ENCODE results near the gene PLPPR2.

The PLPPR2 gene

DNA sequence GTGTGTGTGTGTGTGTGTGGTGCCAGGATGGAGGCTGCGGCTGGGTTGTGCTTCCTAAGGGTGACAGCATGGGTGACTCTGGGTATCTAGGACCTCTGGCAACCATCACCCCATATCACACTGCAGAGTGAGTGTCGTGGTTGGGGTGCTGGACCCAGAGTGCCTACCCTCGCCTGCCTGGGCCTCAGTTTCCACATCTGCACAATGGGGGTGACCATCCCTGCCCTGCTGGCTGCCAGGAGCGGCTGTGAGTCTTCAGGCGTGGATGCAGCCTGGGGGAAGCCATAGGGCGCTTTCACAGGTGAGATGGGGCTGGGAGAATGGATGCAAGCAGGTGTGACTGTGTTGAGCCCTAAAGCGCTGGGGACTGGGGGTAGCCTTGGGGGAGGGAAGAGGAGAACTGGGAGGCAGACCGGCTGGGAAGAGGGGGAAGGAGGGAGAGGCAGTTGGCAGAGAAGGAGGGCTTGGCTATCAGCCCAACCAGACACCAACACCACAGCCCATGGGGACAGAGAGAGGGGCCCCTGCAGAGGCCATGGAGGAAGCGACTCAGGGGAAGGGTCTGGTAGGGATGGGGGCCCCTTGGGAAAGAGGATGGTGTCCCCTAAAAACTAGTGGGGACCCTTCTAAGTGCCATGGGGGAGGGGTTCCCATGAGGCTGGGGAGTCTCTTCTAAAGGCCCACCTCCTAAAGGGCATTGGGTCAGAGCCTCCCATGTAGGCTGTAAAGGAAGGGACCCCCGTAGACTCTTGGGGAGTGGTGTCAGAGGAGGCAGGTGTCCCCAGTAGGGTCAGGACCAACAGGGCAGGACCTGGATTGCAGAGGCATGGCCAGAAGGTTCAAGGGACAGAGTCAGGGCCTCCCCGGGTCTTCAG is 1.7 kb downstream of the PLPPR2 start:
- TF ChIP-seq, protein P1, sequence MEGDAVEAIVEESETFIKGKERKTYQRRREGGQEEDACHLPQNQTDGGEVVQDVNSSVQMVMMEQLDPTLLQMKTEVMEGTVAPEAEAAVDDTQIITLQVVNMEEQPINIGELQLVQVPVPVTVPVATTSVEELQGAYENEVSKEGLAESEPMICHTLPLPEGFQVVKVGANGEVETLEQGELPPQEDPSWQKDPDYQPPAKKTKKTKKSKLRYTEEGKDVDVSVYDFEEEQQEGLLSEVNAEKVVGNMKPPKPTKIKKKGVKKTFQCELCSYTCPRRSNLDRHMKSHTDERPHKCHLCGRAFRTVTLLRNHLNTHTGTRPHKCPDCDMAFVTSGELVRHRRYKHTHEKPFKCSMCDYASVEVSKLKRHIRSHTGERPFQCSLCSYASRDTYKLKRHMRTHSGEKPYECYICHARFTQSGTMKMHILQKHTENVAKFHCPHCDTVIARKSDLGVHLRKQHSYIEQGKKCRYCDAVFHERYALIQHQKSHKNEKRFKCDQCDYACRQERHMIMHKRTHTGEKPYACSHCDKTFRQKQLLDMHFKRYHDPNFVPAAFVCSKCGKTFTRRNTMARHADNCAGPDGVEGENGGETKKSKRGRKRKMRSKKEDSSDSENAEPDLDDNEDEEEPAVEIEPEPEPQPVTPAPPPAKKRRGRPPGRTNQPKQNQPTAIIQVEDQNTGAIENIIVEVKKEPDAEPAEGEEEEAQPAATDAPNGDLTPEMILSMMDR (IDR thresholded peaks at IDR 0.05; ENCODE audit: extremely low read depth, insufficient read depth, missing control alignments), result no peak
- in situ Hi-C loops (cut with MboI; ENCODE audit: low pct_unique_long_range_greater_than_20kb, low sequenced_read_pairs, unreplicated experiment), result no loop called here
- DNase-seq (ENCODE audit: low spot score), result no peak

DNA sequence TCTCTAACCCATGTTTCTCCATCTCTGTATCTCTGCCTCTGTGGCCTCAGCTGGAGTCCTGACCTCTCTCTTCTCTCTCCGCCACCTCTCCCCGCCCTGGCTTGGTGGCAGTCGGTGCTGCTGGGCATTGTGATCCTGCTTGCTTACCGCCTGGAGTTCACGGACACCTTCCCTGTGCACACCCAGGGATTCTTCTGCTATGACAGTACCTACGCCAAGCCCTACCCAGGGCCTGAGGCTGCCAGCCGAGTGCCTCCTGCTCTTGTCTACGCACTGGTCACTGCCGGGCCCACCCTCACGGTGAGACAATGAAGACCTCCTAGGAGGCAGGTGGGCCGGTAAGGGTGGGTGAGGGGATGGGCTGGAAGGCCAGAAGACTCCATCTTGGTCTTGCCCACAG is 4.2 kb downstream of the PLPPR2 start:
- DNase-seq (ENCODE audit: low spot score), result no peak
- in situ Hi-C loops (cut with MboI; ENCODE audit: low pct_unique_long_range_greater_than_20kb, low sequenced_read_pairs, unreplicated experiment), result no loop called here
- TF ChIP-seq, protein P1 (IDR thresholded peaks at IDR 0.05; ENCODE audit: extremely low read depth, insufficient read depth, missing control alignments), result no peak

DNA sequence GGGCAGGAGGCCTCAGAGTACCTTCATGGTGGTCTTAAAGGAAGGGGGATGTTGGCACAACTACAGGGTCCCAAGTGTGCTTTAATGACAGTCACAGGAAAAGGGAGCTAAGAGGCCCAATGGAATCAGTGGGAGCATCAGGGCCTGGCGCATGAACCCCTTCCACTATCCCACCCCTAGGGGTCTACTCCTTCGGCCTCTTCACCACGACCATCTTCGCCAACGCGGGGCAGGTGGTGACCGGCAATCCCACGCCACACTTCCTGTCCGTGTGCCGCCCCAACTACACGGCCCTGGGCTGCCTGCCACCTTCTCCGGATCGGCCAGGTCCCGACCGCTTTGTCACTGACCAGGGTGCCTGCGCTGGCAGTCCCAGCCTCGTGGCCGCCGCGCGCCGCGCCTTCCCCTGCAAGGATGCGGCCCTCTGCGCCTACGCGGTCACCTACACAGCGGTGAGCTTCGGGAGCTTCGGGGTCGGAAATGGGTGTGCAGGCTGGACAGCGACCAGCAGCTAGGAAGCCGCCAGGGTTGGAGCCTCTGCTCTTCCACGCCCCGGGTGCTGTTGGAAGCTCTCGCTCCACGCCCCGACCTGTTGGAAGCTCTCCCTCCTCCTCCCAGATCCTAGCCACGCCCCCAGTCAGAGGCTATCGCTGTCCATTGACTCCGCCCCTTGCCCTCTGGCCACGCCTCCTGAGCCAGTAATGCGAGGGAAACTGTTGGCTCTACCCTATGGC is 6.0 kb downstream of the PLPPR2 start:
- no peak for DNase-seq (ENCODE audit: low spot score)
- in situ Hi-C loops (cut with MboI; ENCODE audit: low pct_unique_long_range_greater_than_20kb, low sequenced_read_pairs, unreplicated experiment), result no loop called here
- TF ChIP-seq, protein P1 (IDR thresholded peaks at IDR 0.05; ENCODE audit: extremely low read depth, insufficient read depth, missing control alignments), result no peak

DNA sequence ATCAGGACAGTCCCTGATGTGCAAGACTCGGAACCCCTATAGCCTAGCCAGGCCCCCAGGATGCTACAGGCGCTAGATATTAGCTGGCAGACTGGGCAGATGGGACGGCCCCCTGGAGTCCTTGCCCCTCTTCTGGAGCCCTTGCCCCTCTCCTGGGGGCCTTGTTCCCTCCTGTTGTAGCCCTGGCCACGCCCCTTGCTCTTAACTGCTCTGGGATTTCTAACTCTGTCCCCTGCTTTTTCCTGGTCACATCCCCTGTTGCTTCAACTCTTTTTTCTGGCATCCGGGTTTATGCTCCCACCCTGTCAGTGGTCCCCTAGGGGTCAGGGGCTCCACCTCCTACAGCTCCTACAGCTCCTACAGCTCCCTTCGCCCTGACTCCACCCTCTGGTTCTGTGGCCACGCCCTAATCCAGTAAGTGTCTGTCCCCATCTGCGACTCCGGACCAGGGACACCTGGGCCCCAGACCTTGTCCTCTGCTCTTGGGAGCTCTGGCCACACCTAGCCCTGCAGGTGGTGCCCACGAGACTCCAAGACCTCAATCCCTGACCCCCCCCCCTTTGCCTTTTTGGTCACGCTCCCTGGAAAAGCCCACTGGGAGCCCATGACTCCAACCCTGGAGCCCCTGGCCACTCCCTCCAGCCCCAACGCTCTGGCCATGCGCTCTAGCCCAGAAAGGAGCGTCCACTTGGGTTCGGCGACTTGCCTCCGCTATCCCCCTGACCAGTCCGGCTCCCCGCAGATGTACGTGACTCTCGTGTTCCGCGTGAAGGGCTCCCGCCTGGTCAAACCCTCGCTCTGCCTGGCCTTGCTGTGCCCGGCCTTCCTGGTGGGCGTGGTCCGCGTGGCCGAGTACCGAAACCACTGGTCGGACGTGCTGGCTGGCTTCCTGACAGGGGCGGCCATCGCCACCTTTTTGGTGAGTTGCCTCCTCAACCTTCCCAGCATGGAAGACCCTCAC is 6.8 kb downstream of the PLPPR2 start:
- no peak for DNase-seq (ENCODE audit: low spot score)
- in situ Hi-C loops (cut with MboI; ENCODE audit: low pct_unique_long_range_greater_than_20kb, low sequenced_read_pairs, unreplicated experiment), result no loop called here
- TF ChIP-seq, protein P1 (IDR thresholded peaks at IDR 0.05; ENCODE audit: extremely low read depth, insufficient read depth, missing control alignments), result no peak

DNA sequence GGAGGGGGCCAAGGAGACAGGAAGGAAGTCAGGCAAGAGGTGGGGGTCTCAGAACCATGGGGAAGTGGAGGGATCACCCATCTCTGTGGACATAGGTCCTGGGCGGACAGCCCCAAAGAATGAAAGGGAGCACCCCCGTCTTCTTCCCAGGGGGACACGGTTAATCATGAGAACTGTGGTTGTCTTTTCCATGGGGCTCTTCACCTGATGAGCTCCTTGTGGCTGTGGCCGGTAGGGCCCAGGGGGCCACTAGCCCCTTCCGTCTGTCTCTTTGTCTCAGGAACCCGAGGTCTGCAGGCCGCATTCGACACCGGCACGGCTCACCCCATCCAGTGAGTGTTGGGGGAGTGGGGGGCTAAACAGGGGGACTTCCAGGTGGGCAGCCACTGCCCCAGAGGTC is 8.6 kb downstream of the PLPPR2 start:
- DNase-seq (ENCODE audit: low spot score), result no peak
- in situ Hi-C loops (cut with MboI; ENCODE audit: low pct_unique_long_range_greater_than_20kb, low sequenced_read_pairs, unreplicated experiment), result no loop called here
- TF ChIP-seq, protein P1 (IDR thresholded peaks at IDR 0.05; ENCODE audit: extremely low read depth, insufficient read depth, missing control alignments), result no peak

All from GM13977 (cell line).